ENCODE results near the gene RAB35. TPM values are rescaled to one million over a fixed set of nuclear protein-coding genes. Genes with fewer than 3 reads are reported as not detected.

RAB35 gene
- polyA plus RNA-seq, 4 donors = 35.6 to 44.2 (median 37.2) TPM

DNA sequence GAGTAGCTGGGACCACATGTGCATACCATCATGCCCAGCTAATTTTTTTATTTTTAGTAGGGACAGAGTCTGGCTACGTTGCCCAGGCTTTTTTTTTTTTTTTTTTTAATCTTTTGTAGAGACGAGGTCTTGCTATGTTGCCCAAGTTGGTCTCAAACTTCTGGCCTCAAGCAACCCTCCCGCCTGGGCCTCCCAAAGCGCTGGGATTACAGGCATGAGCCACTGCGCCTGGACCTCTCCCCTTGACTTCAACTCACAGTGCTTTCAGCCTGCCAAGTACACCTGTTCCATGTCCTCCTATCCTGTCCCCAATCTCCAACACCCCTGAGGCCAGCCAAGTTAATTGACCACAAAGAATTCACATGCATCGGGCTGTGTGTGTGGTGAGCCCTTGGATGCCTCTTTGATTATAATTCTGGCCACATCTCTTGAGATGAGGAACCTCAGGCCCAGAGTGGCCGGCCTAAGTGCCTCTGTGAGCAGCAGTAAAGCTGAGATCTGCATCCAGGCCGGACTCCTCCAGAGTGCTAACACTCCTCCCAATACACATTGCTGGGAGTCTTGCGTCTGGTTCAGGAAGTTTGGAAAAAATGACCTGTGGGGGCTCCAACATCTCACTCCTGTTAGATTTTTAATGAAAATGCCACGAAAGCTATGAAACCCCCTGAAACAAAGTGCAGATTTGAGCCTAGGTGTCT is 6.8 kb downstream of the RAB35 start:
- no peak for DNase-seq (ENCODE audit: low read depth in 4 of 4, low spot score in 3 of 4)

DNA sequence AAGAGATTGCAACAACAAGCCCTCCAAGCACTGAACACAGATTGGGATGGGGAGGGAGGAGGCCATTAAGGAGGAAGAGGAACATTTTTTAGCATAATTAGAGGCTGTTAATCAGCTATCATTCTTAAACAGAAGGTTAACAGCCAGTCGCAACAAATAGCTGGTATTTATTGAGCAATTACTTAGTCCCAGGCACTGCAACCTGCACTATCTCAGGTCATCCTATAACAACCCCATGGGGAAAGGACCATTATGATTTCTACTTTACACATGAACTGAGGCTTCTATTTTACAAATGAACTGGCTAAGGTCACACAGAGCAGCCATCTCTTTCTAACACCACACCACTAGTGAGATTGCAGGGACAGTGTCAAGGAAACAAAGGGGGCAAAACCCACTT is 10.4 kb downstream of the RAB35 start:
- no peak for DNase-seq (ENCODE audit: low read depth in 4 of 4, low spot score in 3 of 4)

DNA sequence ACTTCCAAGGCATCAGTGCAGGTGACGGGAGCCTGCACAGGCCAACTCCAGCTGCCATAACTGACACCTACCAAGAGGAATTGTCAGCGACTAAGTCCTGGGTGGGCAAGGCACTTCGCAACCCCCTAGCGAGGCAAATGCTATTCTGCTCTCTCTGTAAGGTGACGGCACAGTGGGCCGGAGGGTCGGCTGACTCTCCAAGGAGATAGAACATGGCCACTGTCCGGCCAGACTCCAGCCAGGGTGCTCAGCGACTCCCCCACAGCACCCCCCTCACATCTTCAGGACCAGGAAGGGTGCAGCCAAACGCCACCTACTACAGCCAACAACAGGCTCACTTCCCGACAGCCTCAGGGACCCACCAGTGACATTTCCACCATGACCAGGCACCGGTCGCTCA is 13.2 kb downstream of the RAB35 start:
- DNase-seq (ENCODE audit: low read depth in 4 of 4, low spot score in 3 of 4) = no peak

DNA sequence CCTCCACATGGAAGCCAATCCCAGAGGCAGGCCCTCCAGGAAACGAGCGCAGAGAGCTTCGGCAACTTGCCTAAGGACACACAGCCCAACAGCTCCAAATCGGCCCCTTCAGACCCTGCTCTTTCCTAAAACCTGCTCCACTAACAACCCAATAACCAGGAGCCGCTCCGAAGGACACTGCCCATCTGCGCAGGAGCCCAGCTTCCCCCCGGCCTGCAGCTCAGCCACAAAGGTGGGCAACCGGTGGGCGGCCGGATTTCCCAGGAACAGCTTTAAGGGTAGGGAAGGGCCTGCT is 13.6 kb downstream of the RAB35 start:
- DNase-seq (ENCODE audit: low read depth in 4 of 4, low spot score in 3 of 4) = no peak

DNA sequence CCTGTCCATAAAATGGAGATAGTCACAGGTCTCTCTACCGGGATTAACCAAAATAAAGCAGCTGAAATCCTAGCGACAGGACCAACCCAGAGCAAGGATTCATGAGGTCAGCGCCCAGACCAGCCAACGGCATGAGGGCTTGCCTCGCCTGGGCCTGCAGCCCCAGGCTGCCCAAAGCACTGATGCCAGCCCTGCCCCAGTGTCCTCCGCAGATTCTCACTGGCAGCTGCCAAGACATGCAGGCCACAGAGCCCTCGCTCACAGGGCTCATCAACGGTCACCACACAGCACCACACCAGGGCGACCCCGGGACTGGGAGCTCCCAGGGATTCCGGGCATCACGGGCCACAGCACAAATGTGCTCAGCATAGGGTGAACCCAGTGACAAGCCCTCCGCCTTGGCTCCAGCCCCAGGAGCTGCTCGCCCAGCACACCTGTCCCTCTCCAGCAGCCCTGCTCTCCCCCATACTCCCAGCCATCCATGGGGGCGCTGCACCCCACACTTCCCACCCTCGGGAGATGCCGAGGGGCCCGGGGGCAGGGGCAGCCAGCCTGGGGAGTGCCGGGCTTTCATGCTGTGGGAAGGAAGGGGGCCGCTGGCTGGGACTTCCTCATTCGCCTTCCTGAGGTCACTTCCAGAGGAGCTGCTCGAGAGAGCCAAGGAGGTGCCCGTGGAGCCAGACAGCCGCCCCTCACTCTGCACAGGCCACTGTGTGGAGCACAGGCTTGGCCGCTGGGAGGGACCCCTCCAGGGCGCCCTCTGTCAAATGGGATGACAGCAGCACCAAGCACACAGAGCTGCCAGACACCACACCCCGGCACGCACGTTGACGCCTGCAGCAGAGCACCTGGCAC is 14.1 kb downstream of the RAB35 start:
- DNase-seq (ENCODE audit: low read depth in 4 of 4, low spot score in 3 of 4) = no peak

DNA sequence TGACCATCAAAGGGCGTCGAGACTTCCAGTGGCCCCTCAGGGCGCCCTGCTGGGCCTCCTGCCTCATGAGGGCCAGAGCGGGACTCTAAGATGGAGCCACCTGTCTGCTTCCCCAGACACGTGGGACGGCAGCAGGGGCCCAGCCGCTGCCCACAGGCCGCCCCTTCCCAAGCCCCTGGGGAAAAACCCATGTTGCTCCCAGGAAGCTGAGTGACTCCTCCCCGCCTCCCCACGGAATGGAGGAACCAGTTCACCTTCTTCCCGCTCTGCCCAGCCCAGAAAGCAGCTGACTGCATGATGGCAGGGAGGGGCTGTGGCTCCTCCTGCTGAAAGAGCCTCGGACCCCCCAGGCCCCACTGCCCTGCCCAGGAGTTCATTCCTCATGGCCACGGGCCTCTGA is 14.9 kb downstream of the RAB35 start:
- DNase-seq (ENCODE audit: low read depth in 4 of 4, low spot score in 3 of 4) = no peak

DNA sequence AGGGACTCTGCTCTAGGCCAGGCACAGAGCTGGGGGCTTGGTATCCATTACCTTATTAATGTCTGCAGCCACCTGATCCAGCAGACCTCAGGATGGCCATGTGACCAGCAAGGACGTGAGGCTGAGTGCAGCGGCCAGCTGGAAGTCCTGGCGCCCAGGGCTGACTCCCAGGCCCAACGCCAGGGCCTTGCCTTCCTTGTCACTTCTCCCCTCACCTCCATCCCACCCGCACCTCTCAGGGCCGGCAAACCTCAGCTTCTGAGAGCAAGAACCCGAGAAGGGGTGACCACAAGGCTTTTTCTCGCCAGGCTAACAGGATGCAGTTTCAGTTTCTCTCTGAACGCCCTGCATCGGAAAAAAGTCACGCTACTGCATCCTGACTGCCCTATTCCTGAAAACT is 15.4 kb downstream of the RAB35 start:
- no peak for DNase-seq (ENCODE audit: low read depth in 4 of 4, low spot score in 3 of 4)

DNA sequence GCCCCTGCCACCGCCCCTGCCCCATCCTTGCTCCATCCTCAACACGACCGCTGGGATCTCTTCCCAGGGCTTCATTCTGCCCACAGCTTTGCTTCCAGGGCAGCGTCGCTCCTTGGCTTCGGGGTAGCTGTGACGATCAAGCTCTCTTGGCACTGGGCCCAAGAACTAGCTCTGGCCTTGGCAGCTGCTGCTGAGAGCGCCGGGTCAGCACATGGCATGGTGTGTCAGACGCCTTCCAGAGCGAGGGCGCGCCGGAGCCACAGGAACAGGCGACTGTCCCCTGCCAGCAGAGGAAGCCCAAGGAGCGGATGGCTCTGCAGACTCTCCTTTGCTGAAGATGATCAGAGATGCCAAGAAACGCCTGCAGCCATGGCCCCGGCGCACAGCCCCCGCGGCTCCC is 15.9 kb downstream of the RAB35 start:
- no peak for DNase-seq (ENCODE audit: low read depth in 4 of 4, low spot score in 3 of 4)

DNA sequence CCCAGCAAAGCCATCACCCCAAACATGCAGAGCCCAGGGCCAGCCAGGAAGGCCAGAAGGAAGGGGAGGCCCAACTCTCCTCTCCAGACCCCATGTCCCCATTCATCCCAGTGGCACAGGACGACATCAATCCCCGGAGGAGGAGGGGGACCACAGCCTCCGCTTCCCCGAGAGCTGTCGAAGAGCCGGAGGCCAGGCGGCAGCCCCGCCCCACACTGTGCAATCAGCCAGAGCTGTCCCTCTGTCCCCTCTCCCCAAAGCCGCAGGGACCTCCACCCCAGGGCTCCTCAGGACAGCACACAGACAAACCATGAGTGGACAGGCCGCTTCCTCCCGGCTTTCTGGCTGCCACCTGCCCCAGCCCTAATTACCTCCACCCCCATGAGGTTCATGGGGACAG is 16.8 kb downstream of the RAB35 start:
- DNase-seq (ENCODE audit: low read depth in 4 of 4, low spot score in 3 of 4) = no peak

DNA sequence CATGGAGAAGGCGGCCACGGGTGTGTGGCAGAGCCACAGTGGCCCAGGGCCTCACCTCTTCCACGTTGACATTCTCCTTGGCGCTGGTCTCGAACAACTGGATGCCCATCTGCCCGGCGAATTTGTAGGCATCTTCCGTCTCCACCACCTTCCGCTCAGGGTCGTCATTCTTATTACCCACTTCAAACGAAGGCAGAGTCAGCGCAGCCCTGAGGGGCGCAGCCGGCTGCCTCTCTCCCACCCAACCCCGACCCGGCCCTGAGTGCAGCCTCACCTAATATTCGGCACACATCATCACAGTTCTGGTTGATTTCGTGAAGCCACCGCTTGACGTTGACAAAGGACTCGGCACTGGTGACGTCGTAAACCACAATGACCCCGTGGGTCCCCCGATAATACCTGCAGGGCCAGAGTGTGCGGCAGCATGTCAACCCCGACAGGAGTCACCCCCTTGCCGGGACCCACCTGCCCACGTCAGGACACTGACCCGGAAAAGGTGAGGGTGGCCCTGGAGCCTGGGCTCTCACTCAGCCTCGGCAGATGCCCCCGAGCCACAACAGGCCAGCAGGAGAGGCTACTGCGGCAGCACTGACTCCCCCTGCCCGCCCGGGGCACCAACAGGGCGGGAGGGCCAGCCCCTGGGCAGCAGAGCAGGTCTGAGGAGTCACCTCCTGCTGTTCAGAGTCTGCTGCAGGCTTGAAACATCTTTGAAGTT is 17.6 kb downstream of the RAB35 start:
- DNase-seq (ENCODE audit: low read depth in 4 of 4, low spot score in 3 of 4) = no peak

DNA sequence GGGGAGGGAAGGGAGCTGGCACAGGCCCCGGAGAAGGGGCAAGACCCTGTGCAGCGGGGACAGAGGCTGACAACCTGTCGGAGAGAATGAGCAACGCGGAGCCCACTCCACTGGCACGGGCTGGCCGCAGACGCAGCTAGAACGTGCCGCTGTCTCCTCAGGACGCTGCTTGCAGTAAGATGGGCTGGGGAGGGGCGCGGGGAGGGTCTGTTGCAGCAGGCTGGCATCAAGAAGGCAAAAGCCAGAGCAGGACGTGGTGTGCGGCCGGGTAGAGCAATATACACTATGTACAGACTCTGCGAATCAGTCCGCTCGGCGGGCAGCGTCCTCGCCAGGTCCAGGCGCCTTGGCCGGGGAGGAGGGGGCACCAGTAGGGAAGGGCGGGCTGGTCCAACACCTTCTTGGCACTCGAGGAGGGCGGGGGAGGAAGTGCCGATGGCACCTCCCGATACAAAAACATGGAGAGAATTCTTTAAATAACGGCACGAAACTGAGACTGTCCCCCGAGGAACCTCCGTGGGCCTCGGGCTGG is 19.8 kb downstream of the RAB35 start:
- DNase-seq (ENCODE audit: low read depth in 4 of 4, low spot score in 3 of 4) = no peak

DNA sequence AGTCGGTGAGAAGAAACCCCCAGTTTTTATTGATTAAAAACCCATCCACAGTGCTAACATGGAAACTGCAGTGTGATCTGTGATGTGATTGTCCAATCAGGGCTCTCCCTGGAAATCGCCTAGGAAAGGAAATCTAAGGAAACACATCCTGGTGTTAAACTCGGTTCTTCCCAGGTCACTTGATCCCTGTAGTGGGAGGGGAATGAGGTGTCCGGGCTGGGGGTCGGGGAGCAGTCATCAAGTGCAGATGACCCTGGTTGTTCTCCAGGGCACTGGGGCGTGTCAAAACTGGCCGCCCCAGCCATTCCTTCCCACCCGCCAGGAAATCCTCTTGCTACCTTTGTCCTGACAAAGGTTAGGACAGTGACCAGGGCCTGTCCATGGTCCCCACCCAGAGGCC is 20.8 kb downstream of the RAB35 start:
- DNase-seq (ENCODE audit: low read depth in 4 of 4, low spot score in 3 of 4) = no peak

DNA sequence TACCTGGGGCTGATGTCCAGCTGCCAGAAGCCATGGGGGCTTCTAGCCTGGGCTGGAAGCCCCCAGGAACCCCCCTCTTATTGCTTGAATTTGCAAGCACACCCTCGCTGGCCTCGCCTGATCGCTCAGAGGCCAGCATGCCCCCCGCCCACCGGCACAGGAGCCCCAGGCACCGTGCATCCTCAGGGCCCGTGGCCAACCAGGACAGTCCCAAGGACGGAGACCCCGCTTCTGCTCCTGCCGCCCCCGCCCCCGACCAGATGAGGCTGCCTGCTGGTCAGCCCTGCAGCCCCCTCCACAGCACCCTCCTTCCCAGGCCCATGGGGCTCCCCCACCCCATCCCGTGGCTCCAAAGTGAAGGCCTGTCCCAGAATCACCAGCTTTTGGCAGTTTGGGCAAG is 21.2 kb downstream of the RAB35 start:
- DNase-seq (ENCODE audit: low read depth in 4 of 4, low spot score in 3 of 4) = no peak

DNA sequence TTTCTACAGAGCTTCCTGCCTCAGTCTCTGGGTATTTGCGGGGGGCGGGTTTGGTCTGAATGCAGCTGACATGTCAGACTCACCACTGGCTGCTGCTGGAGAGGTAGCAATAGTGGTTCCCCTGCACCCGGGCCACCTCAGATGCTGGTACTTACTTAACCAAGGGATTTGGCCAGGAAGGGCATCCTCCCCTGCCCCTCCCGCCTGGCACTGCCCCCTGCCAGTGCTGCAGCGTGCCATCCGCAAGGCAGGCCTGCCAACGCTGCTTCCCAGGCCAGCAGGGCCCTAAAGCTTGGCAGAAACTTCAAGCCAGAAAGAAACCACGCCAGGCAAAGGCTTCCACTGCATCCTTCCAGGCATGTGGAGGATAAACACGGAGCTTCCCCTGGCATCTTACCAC is 22.1 kb downstream of the RAB35 start:
- DNase-seq (ENCODE audit: low read depth in 4 of 4, low spot score in 3 of 4) = no peak

DNA sequence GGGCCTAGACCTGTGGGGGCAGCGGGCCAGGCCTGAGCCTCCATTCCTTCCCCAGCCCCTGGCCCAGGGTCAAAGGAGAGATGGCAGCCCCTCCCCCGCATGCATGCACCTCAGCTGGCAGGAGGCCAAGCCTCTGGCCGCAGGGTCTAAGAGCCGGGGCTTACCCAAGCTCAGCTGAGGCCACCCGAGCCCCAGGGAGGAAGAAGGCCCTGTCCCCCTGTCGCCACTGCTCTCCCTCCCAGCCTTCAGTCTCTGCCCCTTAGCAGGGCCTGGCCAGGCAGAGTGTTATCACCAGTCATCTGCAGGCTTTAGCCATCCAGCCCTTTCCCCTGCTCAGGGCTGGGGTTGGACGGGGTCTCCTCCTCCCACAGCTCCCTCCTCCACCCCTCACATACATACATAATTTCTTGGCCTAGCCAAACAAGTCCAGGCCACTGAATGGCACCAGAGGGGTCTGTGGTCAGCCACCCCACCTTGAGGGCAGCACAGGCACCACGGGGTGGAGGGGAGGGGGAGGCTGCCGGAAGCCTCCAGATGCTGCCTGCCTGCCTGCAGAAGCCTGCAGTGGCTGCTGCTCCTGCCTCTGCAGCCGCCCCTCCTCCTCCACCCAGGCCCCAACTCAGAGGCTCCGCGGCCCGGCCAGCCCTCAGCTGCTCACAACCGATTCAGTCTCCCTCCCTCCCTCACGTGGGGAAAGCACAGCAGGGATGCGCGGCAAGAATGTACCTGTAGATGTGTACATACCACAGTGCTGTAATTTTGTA is 22.8 kb downstream of the RAB35 start:
- DNase-seq (ENCODE audit: low read depth in 4 of 4, low spot score in 3 of 4) = no peak

DNA sequence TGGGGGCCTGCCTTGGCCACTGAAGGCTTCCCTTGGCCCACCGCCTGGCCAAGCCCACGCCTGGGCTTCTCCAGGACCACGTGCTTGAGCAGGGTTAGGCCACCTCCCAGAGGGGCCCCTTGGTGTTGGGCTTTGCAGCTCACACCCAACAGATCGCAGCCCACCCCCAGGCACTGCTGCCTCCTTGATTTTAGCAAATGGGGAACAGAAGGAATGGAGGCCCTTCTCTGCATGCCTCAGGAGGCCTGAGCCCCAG is 23.3 kb downstream of the RAB35 start:
- no peak for DNase-seq (ENCODE audit: low read depth in 4 of 4, low spot score in 3 of 4)

DNA sequence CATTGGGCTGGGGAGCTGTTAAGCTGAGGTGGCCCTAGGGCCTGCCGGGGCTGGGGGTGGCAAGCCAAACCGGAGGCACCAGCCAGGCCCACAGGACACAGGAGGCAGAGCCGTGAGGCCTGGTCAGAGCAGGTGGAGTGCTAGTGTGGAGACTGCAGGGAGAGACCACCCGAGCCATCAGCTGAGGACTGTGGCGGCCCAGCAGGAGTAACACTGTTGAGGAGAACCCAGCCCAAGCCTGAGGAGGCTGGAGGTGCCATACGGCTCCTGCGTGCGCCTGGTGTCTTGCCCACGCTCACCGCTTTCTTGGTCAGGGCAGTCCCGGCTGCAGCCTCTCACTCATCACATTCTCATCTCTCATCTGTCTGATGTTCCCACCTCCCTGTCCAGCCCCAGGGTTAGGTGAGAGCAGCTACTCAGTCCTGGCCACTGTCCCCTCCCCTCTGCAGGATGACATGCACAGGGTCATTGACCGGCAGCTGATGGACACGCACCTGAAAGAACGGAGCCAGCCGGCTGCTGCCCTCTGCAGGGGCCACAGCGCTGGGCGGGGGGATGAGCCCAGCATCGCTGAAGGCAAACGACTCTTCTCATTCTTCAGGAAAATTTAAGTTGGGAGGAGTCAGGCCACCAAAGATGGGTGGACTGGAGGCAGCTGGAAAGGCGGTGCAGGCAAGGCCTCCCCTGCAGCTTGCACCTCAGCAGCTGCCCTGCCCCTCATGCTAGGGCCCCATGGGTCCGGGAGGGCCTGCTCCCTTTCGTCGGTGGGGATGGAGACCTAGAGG is 23.8 kb downstream of the RAB35 start:
- DNase-seq (ENCODE audit: low read depth in 4 of 4, low spot score in 3 of 4) = no peak

DNA sequence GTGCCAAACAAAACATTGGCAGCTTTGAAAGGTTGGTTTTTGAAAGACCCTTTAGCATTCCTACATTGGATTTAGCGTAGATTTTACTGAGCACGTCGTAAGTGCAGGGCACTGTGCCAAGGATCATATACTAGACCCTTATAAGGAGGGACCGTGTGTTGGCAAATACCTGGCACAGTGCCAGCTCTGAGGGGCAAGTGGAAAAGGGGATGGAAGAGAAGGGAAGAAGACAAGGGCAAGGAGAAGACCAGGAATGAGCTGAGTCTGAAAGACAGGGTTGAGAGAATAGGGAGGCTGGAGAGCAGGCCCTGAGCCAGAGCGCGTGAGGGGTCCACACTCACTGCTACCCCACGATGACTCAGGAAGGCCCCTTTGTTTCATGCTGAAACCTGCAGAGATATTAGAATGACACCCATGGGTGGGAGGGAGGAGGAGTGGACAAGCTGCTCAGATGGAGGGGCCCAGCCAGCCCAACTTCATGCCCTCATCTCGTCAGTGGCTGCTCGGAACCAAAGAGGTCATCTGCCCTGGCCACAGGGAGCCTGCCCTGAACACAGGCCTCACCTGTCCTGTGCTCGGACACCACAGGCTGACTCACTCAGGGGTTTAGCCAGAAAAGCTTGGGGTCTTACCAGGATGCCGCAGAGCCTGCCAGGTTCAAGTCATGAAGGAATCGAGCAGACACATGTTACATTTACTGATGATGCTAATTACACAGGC is 25.0 kb downstream of the RAB35 start:
- DNase-seq (ENCODE audit: low read depth in 4 of 4, low spot score in 3 of 4) = no peak

DNA sequence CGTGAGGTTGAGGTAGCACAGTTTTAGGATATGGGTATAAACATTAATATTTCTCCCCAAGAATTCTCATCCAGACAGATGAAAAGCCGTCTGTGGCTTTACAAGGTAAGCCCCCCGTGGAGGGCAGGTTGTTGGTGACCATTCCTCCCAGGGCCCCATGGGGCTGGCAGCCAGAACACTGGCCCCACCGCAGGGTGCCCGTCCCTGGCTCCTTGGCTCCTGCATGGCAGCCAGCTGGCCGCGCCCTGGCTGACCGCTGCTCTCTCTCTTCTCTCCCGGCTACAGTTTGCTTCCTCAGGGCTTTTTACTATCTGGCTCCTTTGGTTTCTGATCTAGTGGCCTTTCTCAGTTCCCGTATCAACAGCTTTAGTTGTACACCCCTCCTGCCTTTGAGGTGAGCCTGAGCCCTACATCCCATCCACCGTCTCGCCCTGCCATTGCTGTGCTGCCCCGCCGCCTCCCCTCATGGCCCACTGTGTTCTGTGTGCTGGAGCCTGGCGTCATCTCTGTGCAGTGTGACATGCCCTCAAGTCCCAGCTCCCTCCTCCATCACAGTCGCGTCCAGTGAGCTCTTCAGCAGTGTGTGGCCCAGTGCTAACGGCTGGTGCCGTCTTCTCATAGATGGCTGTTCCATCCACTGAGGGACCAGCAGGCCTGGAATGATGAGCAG is 25.8 kb downstream of the RAB35 start:
- DNase-seq (ENCODE audit: low read depth in 4 of 4, low spot score in 3 of 4) = no peak
